Neural progenitor cell (in vitro differentiated cells): ENCODE measurements around the gene AOC1. TPM values are rescaled to one million over a fixed set of nuclear protein-coding genes. Genes with fewer than 3 reads are reported as not detected.

ENCODE experiments used
- DNase-seq: peaks from one replicate; pipeline ENCODE4 v3.0.0-alpha.2; 2016; ENCODE audit warnings: low spot score
- H2AFZ ChIP-seq: fragments of 200-600 bp; sonication (generic); replicated peaks from 2 replicates; pipeline ENCODE4 v1.6.1; 2016; ENCODE audit warnings: antibody characterized with exemption
- H3F3A ChIP-seq: fragments of 200-600 bp; sonication (generic); 2 replicates; pipeline ENCODE4 v1.6.1; 2016; ENCODE audit warnings: antibody characterized with exemption, low read depth
- H3K27ac ChIP-seq: fragments of 200-600 bp; sonication (generic); 2 replicates; pipeline ENCODE4 v1.5.1; 2016; ENCODE audit warnings: mild to moderate bottlenecking
- H3K27me3 ChIP-seq: fragments of 200-600 bp; sonication (generic); 2 replicates; pipeline ENCODE4 v1.6.1; 2016; ENCODE audit warnings: mild to moderate bottlenecking, moderate library complexity
- H3K36me3 ChIP-seq: fragments of 200-600 bp; sonication (generic); 2 replicates; pipeline ENCODE4 v1.5.1; 2016
- H3K4me1 ChIP-seq: fragments of 200-600 bp; sonication (generic); 2 replicates; pipeline ENCODE4 v1.6.1; 2016; ENCODE audit warnings: mixed run types
- H3K4me2 ChIP-seq: fragments of 200-600 bp; sonication (generic); 2 replicates; pipeline ENCODE4 v1.6.1; 2016
- H3K4me3 ChIP-seq: fragments of 200-600 bp; sonication (generic); 2 replicates; pipeline ENCODE4 v1.5.1; 2016
- H3K79me2 ChIP-seq: fragments of 200-600 bp; sonication (generic); 2 replicates; pipeline ENCODE4 v1.6.1; 2016; ENCODE audit warnings: low read depth
- H3K9ac ChIP-seq: fragments of 200-600 bp; sonication (generic); 2 replicates; pipeline ENCODE4 v1.6.1; 2016
- H3K9me3 ChIP-seq: fragments of 200-600 bp; sonication (generic); 2 replicates; pipeline ENCODE4 v1.5.1; 2016; ENCODE audit warnings: low read depth
- H4K20me1 ChIP-seq: fragments of 200-600 bp; sonication (generic); 2 replicates; pipeline ENCODE4 v1.6.1; 2016; ENCODE audit warnings: low read depth
- H3K27ac Mint-ChIP-seq: 3 replicates; pipeline ENCODE4 v1.8.0; 2021; ENCODE audit warnings: mixed read lengths
- H3K27me3 Mint-ChIP-seq: 2 replicates; pipeline ENCODE4 v1.8.0; 2022; ENCODE audit warnings: low read depth, mild to moderate bottlenecking, inconsistent platforms, moderate library complexity, mixed read lengths; ENCODE audit not compliant: insufficient read depth
- H3K36me3 Mint-ChIP-seq: 3 replicates; pipeline ENCODE4 v1.8.0; 2021; ENCODE audit warnings: mixed read lengths
- H3K4me1 Mint-ChIP-seq: 3 replicates; pipeline ENCODE4 v1.8.0; 2021; ENCODE audit warnings: mixed read lengths
- H3K4me3 Mint-ChIP-seq: 3 replicates; pipeline ENCODE4 v1.8.0; 2021; ENCODE audit warnings: mild to moderate bottlenecking, moderate library complexity, mixed read lengths
- H3K9me3 Mint-ChIP-seq: 3 replicates; pipeline ENCODE4 v1.8.0; 2020; ENCODE audit warnings: mixed read lengths
- EZH2 ChIP-seq: fragments of 200-600 bp; sonication (generic); IDR thresholded peaks from 2 replicates; pipeline ENCODE4 v1.6.1; 2017; ENCODE audit warnings: antibody characterized with exemption, mild to moderate bottlenecking, moderate library complexity
- EZH2phosphoT487 ChIP-seq: fragments of 200-600 bp; sonication (generic); IDR thresholded peaks from 2 replicates; pipeline ENCODE4 v1.6.1; 2017; ENCODE audit warnings: antibody characterized with exemption
- total RNA-seq: library from RNA; depleted of rRNA; stranded (reverse); fragments of >200 nt; gene quantifications from 2 replicates; pipeline ENCODE4 v1.2.3, GENCODE V29; 2015; ENCODE audit warnings: low replicate concordance
- TF ChIP-seq, protein P1 (sequence below): fragments of 200-600 bp; sonication (generic); IDR thresholded peaks from 2 replicates; pipeline ENCODE4 v1.5.1; 2017; ENCODE audit warnings: antibody characterized with exemption, mild to moderate bottlenecking

The AOC1 gene
- total RNA-seq, 1 donor from 2014 or later, result not detected

DNA sequence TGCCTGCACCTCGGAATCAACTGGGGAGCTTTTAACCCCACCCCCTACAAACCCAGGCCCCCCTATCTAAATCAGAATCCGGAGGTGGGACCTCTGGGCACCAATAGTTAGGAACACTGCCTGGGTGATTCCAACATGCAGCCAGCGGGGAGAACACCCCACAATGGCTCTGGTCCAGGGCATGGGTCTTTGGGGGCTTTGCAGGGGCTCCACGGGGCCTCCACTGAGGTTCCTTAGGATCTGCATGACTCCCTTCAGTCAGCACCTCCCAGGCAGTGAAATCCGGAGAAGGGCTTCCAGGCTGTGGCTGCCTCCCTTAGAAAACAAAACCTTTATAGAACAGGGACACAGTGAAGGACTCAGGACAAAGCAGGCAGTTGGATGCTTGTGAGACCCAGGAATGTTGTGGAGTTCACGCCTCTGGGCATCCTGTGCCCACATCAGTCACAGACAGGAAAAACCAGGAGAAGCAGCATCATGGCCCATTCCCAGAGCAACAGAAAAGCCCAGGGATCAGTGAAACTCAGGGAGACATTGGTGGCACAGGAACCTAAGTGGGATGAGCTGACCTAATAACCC is 16.5 kb upstream of the AOC1 start:
- Histone ChIP-seq H3K79me2 (no peaks in the 10 kb centered on the region), H3K27me3 (no peaks in the 10 kb centered on the region)
- TF ChIP-seq EZH2 (no peak), EZH2phosphoT487 (no peak)
- TF ChIP-seq, protein P1, sequence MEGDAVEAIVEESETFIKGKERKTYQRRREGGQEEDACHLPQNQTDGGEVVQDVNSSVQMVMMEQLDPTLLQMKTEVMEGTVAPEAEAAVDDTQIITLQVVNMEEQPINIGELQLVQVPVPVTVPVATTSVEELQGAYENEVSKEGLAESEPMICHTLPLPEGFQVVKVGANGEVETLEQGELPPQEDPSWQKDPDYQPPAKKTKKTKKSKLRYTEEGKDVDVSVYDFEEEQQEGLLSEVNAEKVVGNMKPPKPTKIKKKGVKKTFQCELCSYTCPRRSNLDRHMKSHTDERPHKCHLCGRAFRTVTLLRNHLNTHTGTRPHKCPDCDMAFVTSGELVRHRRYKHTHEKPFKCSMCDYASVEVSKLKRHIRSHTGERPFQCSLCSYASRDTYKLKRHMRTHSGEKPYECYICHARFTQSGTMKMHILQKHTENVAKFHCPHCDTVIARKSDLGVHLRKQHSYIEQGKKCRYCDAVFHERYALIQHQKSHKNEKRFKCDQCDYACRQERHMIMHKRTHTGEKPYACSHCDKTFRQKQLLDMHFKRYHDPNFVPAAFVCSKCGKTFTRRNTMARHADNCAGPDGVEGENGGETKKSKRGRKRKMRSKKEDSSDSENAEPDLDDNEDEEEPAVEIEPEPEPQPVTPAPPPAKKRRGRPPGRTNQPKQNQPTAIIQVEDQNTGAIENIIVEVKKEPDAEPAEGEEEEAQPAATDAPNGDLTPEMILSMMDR, result no peak

DNA sequence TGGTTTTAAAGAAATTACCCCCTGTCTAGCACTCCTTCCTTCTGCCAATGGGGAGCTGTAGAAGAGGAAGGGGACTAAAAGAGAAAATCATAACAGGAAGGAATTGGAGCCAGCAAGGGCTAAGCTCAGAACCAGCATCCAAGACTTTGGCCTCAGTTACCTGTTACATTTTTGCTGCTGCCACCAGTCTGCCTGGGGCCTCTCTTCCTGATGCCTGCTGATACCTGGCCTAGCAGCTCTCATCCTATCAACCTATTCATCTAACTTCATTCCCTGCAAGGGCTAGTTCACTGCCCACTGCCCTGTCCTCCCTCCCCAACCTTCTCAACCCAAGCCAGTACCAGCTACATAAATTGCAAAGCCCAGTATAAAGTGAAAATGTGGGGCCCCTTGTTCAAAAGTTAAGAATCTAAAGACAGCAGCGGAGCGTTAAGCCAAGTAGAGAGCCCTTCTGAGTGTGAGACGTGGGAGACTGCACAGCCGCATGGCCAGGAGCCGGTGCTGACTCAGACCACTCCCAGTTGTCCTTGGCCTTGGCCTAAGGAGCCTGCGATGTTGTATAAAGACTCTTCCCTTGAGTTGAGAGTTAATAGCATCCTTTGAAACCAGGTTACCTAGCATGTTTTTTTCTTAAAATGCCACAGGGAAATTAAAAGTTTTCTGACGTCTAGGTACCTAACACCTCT is 13.2 kb upstream of the AOC1 start:
- no peaks in the 10 kb centered on the region for H3K9me3 Mint-ChIP-seq
- no peak overlapping the region for H3K4me3 ChIP-seq
- TF ChIP-seq, protein P1, result no peak
- TF ChIP-seq EZH2, result no peak
- no peak for TF ChIP-seq EZH2phosphoT487
- no peak for DNase-seq
- no peaks in the 10 kb centered on the region for H3K27me3 ChIP-seq
- no peak overlapping the region for H3K9ac ChIP-seq
- H3K4me1 Mint-ChIP-seq, result no peaks in the 10 kb centered on the region
- no peaks in the 10 kb centered on the region for H4K20me1 ChIP-seq
- no peaks in the 10 kb centered on the region for H3K36me3 Mint-ChIP-seq
- no peaks in the 10 kb centered on the region for H3K36me3 ChIP-seq
- H3K27me3 Mint-ChIP-seq, result peaks cover 2% of the 10 kb centered on the region
- no peaks in the 10 kb centered on the region for H3K79me2 ChIP-seq
- H3K4me1 ChIP-seq, result no peaks in the 10 kb centered on the region
- no peak overlapping the region for H2AFZ ChIP-seq
- no peaks in the 10 kb centered on the region for H3K9me3 ChIP-seq
- H3K27ac ChIP-seq, result no peak overlapping the region
- H3K4me2 ChIP-seq, result no peak overlapping the region
- H3K4me3 Mint-ChIP-seq, result no peak overlapping the region
- no peaks in the 10 kb centered on the region for H3F3A ChIP-seq
- no peak overlapping the region for H3K27ac Mint-ChIP-seq

More for the DNA sequence above, 16.5 kb upstream of the AOC1 start:
- Histone ChIP-seq H4K20me1 (no peaks in the 10 kb centered on the region), H3K27ac (no peak overlapping the region), H3K4me2 (no peak overlapping the region), H3F3A (no peaks in the 10 kb centered on the region), H3K9me3 (no peaks in the 10 kb centered on the region), H3K9ac (no peak overlapping the region), H3K4me3 (no peak overlapping the region), H3K4me1 (peaks cover 3% of the 10 kb centered on the region), H3K36me3 (no peaks in the 10 kb centered on the region), H2AFZ (no peak overlapping the region)
- Mint-ChIP-seq H3K4me1 (peaks cover 3% of the 10 kb centered on the region), H3K4me3 (no peak overlapping the region), H3K27me3 (peaks cover 6% of the 10 kb centered on the region), H3K9me3 (no peaks in the 10 kb centered on the region), H3K36me3 (no peaks in the 10 kb centered on the region), H3K27ac (no peak overlapping the region)
- DNase-seq, result no peak

DNA sequence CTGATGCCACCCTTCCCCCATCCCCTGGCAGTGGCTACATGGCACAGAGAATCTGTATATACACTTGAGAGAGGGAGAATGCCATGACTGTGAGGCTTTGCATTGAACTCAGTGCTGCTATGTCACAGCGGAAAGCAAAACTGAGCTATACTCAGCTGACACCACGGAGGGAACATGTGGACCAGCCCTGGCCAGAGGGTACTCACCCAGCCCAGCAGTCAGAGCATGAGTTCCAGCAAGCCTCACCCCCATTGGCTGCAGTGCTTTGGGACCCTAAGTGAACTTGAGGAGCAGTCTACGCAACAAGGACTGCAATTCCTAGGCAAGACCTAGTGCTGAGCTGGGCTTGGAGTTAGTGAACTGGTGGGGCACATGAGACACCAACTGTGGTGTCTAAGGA is 10.3 kb upstream of the AOC1 start:
- H3K27ac ChIP-seq, result no peak overlapping the region
- no peak overlapping the region for H3K4me2 ChIP-seq
- Mint-ChIP-seq H3K36me3 (no peaks in the 10 kb centered on the region), H3K27me3 (peaks cover 5% of the 10 kb centered on the region), H3K9me3 (no peaks in the 10 kb centered on the region), H3K27ac (no peak overlapping the region), H3K4me1 (no peaks in the 10 kb centered on the region), H3K4me3 (no peak overlapping the region)
- H3K9ac ChIP-seq, result no peak overlapping the region
- no peak overlapping the region for H2AFZ ChIP-seq
- TF ChIP-seq EZH2 (no peak), EZH2phosphoT487 (no peak)
- TF ChIP-seq, protein P1, result no peak
- no peaks in the 10 kb centered on the region for H3F3A ChIP-seq
- no peaks in the 10 kb centered on the region for H3K36me3 ChIP-seq
- DNase-seq, result no peak
- H3K79me2 ChIP-seq, result no peaks in the 10 kb centered on the region
- no peaks in the 10 kb centered on the region for H3K4me1 ChIP-seq
- H3K9me3 ChIP-seq, result no peaks in the 10 kb centered on the region
- H4K20me1 ChIP-seq, result no peaks in the 10 kb centered on the region
- no peaks in the 10 kb centered on the region for H3K27me3 ChIP-seq
- H3K4me3 ChIP-seq, result no peak overlapping the region
